Immature natural killer cell (primary cell): ENCODE data around the gene CBR4. TPM values are rescaled to one million over a fixed set of nuclear protein-coding genes. Genes with fewer than 3 reads are reported as not detected.
"Not testable (repeated sequence)": the region's sequence is repeated elsewhere in the genome, so short reads cannot be mapped to it uniquely, and the experiment has no call there.

Experiments
- DNase-seq, 3 donors: peaks; one replicate each; pipeline ENCODE4 v3.0.0; 2022; ENCODE audit warnings: mixed read lengths in 1 of 3
- H3K27ac Mint-ChIP-seq, 6 donors: one replicate each; pipeline ENCODE4 v1.8.0; 2020; ENCODE audit warnings: mixed read lengths in 6 of 6, mild to moderate bottlenecking in 5 of 6, inconsistent platforms in 4 of 6, moderate library complexity in 3 of 6
- H3K27me3 Mint-ChIP-seq, 3 donors: one replicate each; pipeline ENCODE4 v1.8.0; 2020 to 2021; ENCODE audit warnings: low read depth in 3 of 3, mild to moderate bottlenecking in 3 of 3, mixed read lengths in 3 of 3, moderate library complexity in 3 of 3, inconsistent platforms in 1 of 3
- H3K36me3 Mint-ChIP-seq, 3 donors: one replicate each; pipeline ENCODE4 v1.8.0; 2020; ENCODE audit warnings: mixed read lengths in 3 of 3, inconsistent platforms in 2 of 3, mild to moderate bottlenecking in 2 of 3
- H3K4me1 Mint-ChIP-seq, 2 donors: one replicate each; pipeline ENCODE4 v1.8.0; 2020; ENCODE audit warnings: inconsistent platforms in 2 of 2, mild to moderate bottlenecking in 2 of 2, mixed read lengths in 2 of 2, moderate library complexity in 1 of 2
- H3K4me3 Mint-ChIP-seq, 5 donors: one replicate each; pipeline ENCODE4 v1.8.0; 2020; ENCODE audit warnings: mild to moderate bottlenecking in 5 of 5, mixed read lengths in 5 of 5, inconsistent platforms in 3 of 5, moderate library complexity in 3 of 5
- H3K9me3 Mint-ChIP-seq, 6 donors: one replicate each; pipeline ENCODE4 v1.8.0; 2020; ENCODE audit warnings: mild to moderate bottlenecking in 6 of 6, mixed read lengths in 6 of 6, inconsistent platforms in 4 of 6, moderate library complexity in 3 of 6
- polyA plus RNA-seq, 3 donors: library from polyadenylated mRNA; unstranded; fragments of 300-500 nt; fragmentation: Illumina TruSeq; gene quantifications; one replicate each; pipeline ENCODE4 v1.2.3, GENCODE V29; 2021

Gene CBR4
- polyA plus RNA-seq, 3 donors from 2014 or later: 2.3 to 11.5 (median 7.6) TPM

- no peak overlapping the region for H3K4me3 Mint-ChIP-seq
- peaks cover 0 to 2% (median 0%) of the 10 kb centered on the region in 3 donors for H3K27me3 Mint-ChIP-seq
- no peaks in the 10 kb centered on the region for H3K36me3 Mint-ChIP-seq
- no peak for DNase-seq
- no peaks in the 10 kb centered on the region for H3K4me1 Mint-ChIP-seq
- no peaks in the 10 kb centered on the region for H3K9me3 Mint-ChIP-seq
- no peak overlapping the region for H3K27ac Mint-ChIP-seq
Observed at GRCh38 chr4:169044714-169045447, 34.8 kb upstream of the CBR4 start.

DNA sequence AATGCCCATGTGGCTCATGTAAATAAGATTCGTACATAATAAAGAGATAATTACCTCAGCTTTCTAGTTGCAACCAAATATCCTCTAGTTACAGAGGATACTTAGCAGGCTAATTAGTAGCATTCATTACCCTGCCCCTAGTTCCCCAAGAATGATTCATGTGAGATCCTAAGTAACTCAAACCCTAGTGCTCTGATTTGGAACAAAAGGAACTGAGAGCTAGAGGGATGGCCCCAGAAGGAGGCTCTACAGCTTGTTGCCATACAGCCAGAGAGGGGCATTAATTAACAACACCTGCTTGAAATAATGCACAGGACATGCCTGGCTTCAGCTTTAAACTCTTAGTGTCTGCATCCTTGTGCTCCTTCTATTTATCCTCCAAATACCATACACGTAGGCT lies 32.6 kb upstream of the CBR4 start:
- no peak overlapping the region for H3K4me3 Mint-ChIP-seq
- peaks cover 0 to 5% (median 2%) of the 10 kb centered on the region in 3 donors for H3K27me3 Mint-ChIP-seq
- DNase-seq: no peak
- no peak overlapping the region for H3K27ac Mint-ChIP-seq
- no peaks in the 10 kb centered on the region for H3K9me3 Mint-ChIP-seq
- no peaks in the 10 kb centered on the region for H3K36me3 Mint-ChIP-seq
- no peaks in the 10 kb centered on the region for H3K4me1 Mint-ChIP-seq

GRCh38 chr4:169040559-169041261 lies 30.7 kb upstream of the CBR4 start:
- H3K27me3 Mint-ChIP-seq: peaks cover 0 to 5% (median 2%) of the 10 kb centered on the region in 3 donors
- peaks cover 0 to 3% (median 0%) of the 10 kb centered on the region in 3 donors for H3K36me3 Mint-ChIP-seq
- no peak overlapping the region for H3K27ac Mint-ChIP-seq
- peaks cover 3 to 9% of the 10 kb centered on the region in 2 donors for H3K4me1 Mint-ChIP-seq
- no peak overlapping the region for H3K4me3 Mint-ChIP-seq
- no peaks in the 10 kb centered on the region for H3K9me3 Mint-ChIP-seq
- no peak for DNase-seq

DNA sequence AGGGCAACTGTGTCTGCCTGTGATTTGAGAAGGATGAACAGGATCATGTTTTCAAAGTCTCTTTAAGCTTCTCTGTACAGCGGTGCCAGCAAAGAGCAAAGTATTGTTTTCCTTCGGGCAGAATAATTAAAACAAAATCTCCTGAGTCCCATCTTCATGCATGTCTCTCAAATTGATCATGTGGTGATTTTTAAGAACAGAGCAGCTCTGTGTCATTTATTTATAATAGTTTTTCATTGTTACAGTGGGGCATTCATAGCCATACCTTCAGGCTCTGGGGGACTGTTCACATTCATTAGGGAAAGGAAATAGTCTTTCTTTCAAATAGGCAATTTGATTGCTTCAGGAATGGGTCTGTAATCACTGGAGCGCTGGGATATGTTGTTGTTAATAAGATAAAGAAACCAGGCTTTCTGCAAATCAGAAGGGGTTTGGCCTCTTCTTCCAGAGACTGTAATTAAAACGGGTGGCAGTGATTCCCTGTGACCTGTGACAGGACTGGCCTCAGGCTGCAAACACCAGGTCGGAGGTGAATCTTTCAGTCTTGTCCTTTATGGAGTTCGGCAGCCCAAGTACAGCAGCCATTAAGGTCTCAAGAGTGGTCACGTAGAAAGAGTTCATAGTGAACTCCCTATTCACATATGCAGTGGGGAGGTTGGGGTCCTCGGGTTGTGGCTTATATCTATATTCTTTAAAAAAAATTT lies 29.3 kb upstream of the CBR4 start:
- H3K27ac Mint-ChIP-seq: peak overlapping the region in 1 of 6 donors; percentile 38
- H3K27me3 Mint-ChIP-seq: peaks cover 0 to 5% (median 2%) of the 10 kb centered on the region in 3 donors
- peaks cover 5 to 15% of the 10 kb centered on the region in 2 donors for H3K4me1 Mint-ChIP-seq
- no peaks in the 10 kb centered on the region for H3K9me3 Mint-ChIP-seq
- no peak overlapping the region for H3K4me3 Mint-ChIP-seq
- H3K36me3 Mint-ChIP-seq: peaks cover 0 to 3% (median 0%) of the 10 kb centered on the region in 3 donors
- DNase-seq: no peak

GRCh38 chr4:169037506-169037905 lies 27.5 kb upstream of the CBR4 start:
- DNase-seq: no peak
- H3K4me1 Mint-ChIP-seq: peaks cover 5 to 15% of the 10 kb centered on the region in 2 donors
- H3K9me3 Mint-ChIP-seq: no peaks in the 10 kb centered on the region
- H3K27ac Mint-ChIP-seq: no peak overlapping the region
- H3K27me3 Mint-ChIP-seq: peaks cover 2 to 5% (median 2%) of the 10 kb centered on the region in 3 donors
- H3K36me3 Mint-ChIP-seq: peaks cover 0 to 3% (median 0%) of the 10 kb centered on the region in 3 donors
- H3K4me3 Mint-ChIP-seq: no peak overlapping the region

- peak overlapping the region in 1 of 5 donors; percentile 17 for H3K4me3 Mint-ChIP-seq
- H3K36me3 Mint-ChIP-seq, H3K9me3 Mint-ChIP-seq, H3K27me3 Mint-ChIP-seq, DNase-seq: not testable (repeated sequence)
- H3K4me1 Mint-ChIP-seq: peaks cover 5 to 15% of the 10 kb centered on the region in 2 donors
- H3K27ac Mint-ChIP-seq: peak overlapping the region in 2 of 6 donors; percentile 15 to 34
Observed at GRCh38 chr4:169035871-169036620, 26.0 kb upstream of the CBR4 start.

DNA sequence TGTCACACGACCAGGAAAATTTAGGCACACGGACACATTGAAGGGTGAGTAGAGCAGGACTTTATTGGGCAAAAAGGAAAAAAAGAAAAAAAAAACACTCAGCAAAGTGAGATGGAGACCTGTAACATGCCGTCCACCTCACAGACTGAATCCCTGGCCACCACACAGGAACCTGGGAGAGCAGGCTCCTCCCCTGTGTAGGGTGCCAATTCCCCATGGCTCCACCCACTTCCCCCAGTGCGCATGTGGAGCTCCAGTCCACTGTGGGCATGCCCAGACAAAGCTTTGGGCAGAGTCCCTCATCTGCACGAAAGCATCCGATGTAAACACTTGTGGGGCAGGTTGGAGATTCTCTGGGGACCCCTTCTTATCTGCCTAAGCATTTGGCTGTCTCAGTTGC lies 23.6 kb upstream of the CBR4 start:
- peaks cover 0 to 3% (median under 1%) of the 10 kb centered on the region in 3 donors for H3K27me3 Mint-ChIP-seq
- no peaks in the 10 kb centered on the region for H3K9me3 Mint-ChIP-seq
- no peak overlapping the region for H3K27ac Mint-ChIP-seq
- H3K4me3 Mint-ChIP-seq: no peak overlapping the region
- peaks cover 5 to 15% of the 10 kb centered on the region in 2 donors for H3K4me1 Mint-ChIP-seq
- DNase-seq: no peak
- H3K36me3 Mint-ChIP-seq: peaks cover 0 to 3% (median 0%) of the 10 kb centered on the region in 3 donors

- Mint-ChIP-seq H3K9me3 (no peaks in the 10 kb centered on the region), H3K4me3 (no peak overlapping the region), H3K27me3 (peaks cover 0 to 3% (median 0%) of the 10 kb centered on the region in 3 donors), H3K36me3 (peaks cover 0 to 3% (median 0%) of the 10 kb centered on the region in 3 donors), H3K4me1 (peaks cover 5 to 15% of the 10 kb centered on the region in 2 donors), H3K27ac (no peak overlapping the region)
- no peak for DNase-seq
Observed at GRCh38 chr4:169032883-169033645, 23.0 kb upstream of the CBR4 start.

DNA sequence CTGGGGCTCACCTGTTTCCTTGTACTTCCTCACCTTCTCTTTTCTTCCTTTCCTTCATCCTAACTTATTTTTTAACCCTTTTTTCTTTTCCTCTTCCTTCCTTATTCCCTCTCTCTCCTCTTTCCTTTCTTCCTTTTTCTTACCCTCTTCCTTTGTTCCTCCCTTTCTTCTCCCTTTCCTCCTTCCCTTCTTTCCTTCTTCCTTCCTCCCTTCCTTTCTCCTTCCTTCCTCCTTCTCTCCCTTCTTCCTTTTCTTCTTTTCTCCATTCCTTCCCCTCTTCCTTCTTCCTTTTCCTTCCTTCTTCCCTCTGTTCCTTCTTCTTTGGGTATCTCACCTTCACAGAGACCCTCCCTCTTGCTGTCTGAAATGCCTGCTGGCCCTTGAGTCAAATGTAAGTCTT lies 22.1 kb upstream of the CBR4 start:
- no peak overlapping the region for H3K4me3 Mint-ChIP-seq
- H3K27ac Mint-ChIP-seq: peak overlapping the region in 1 of 6 donors; percentile 20
- H3K27me3 Mint-ChIP-seq: peaks cover 0 to 3% (median 0%) of the 10 kb centered on the region in 3 donors
- H3K9me3 Mint-ChIP-seq: no peaks in the 10 kb centered on the region
- H3K4me1 Mint-ChIP-seq: peaks cover 5 to 15% of the 10 kb centered on the region in 2 donors
- DNase-seq: no peak
- H3K36me3 Mint-ChIP-seq: peaks cover 0 to 3% (median 0%) of the 10 kb centered on the region in 3 donors

GRCh38 chr4:169031392-169031791 lies 21.3 kb upstream of the CBR4 start:
- peaks cover 2 to 9% of the 10 kb centered on the region in 2 donors for H3K4me1 Mint-ChIP-seq
- no peak overlapping the region for H3K27ac Mint-ChIP-seq
- no peak for DNase-seq
- peaks cover 0 to 2% (median 0%) of the 10 kb centered on the region in 3 donors for H3K36me3 Mint-ChIP-seq
- no peak overlapping the region for H3K4me3 Mint-ChIP-seq
- H3K27me3 Mint-ChIP-seq: peaks cover 0 to 3% (median under 1%) of the 10 kb centered on the region in 3 donors
- H3K9me3 Mint-ChIP-seq: no peaks in the 10 kb centered on the region

DNA sequence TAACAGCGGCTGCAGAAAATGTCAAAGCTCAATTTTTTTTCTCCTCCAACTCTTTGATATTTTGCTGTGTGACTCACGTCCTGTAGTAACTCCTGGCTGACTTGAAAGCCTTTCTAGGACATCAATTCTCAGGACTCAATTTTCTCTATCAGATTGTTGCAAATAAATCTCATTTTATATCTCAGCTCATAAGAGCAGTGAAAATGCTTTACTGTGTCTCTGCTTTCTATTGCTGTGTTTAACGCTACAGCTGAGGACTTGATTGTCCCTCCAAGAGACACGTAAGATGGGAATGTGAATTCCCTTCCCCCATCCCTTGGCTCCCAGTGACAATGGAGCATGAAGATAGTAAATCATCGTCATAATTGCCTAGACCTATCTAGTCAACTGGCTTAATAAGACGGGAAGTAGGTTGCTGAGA lies 20.5 kb upstream of the CBR4 start:
- Mint-ChIP-seq H3K27me3 (peaks cover 0 to 5% (median 3%) of the 10 kb centered on the region in 3 donors), H3K27ac (no peak overlapping the region), H3K4me3 (no peak overlapping the region), H3K36me3 (no peaks in the 10 kb centered on the region), H3K4me1 (peaks cover 2 to 6% of the 10 kb centered on the region in 2 donors), H3K9me3 (no peaks in the 10 kb centered on the region)
- no peak for DNase-seq

- DNase-seq: no peak
- Mint-ChIP-seq H3K36me3 (no peaks in the 10 kb centered on the region), H3K27me3 (peaks cover 0 to 5% (median 3%) of the 10 kb centered on the region in 3 donors), H3K27ac (no peak overlapping the region), H3K4me1 (peaks cover 2 to 4% of the 10 kb centered on the region in 2 donors), H3K9me3 (no peaks in the 10 kb centered on the region), H3K4me3 (no peak overlapping the region)
Observed at GRCh38 chr4:169029947-169030346, 19.9 kb upstream of the CBR4 start.
